T-cell (primary cell): ENCODE measurements around the gene ORMDL3. TPM values are rescaled to one million over a fixed set of nuclear protein-coding genes. Genes with fewer than 3 reads are reported as not detected.

ENCODE experiments used
- total RNA-seq, 35 experiments: library from RNA in 6 of 35; stranded (reverse) in 6 of 35; fragments of 120-200 nt in 1 of 35; gene quantifications; one replicate each; pipeline versions ENCODE4 v1.2.1 to v1.2.4 and lab custom pipeline; 2013 to 2026

The ORMDL3 gene
- total RNA-seq, 5 donors from 2014 or later (not counting 1 experiment from before 2014, with no cell fraction given), result 88.3 to 164 (median 124) TPM

Other genes with a start within 250 kb of the ORMDL3 start
- gene PGAP3, start 239.5 kb downstream of the ORMDL3 start, total RNA-seq, result 10 to 100 TPM; 27.9 to 34.3 (median 31.7) TPM
- gene ERBB2, start 227.5 kb downstream of the ORMDL3 start, total RNA-seq, result 1 to 10 TPM; 4.1 to 8.8 (median 6.0) TPM
- 10 to 100 TPM; 30.8 to 36.9 (median 32.1) TPM for gene MIEN1, start 197.1 kb downstream of the ORMDL3 start, total RNA-seq
- under 1 TPM in 3 of 5 donors, not detected in 2; 0.19 to 0.41 (median 0.30) TPM for gene GRB7, start 189.7 kb downstream of the ORMDL3 start, total RNA-seq
- gene IKZF3, start 63.3 kb downstream of the ORMDL3 start, total RNA-seq, result 100 to 1,000 TPM in 3 of 5 donors, 10 to 100 TPM in 2; 78.1 to 112 (median 108) TPM
- under 1 TPM in 1 of 5 donors, not detected in 4; 0.19 TPM for gene ZPBP2, start 59.4 kb downstream of the ORMDL3 start, total RNA-seq
- 10 to 100 TPM; 29.3 to 68.0 (median 51.4) TPM for gene GSDMB, start 9.0 kb downstream of the ORMDL3 start, total RNA-seq
- not detected for gene LRRC3C, start 131 bp upstream of the ORMDL3 start, total RNA-seq
- 1 to 10 TPM in 4 of 5 donors, under 1 TPM in 1; 0.86 to 7.6 (median 3.4) TPM for gene GSDMA, start 35.4 kb upstream of the ORMDL3 start, total RNA-seq
- gene PSMD3, start 53.2 kb upstream of the ORMDL3 start, total RNA-seq, result 10 to 100 TPM; 60.8 to 69.0 (median 63.5) TPM
- not detected for gene CSF3, start 87.8 kb upstream of the ORMDL3 start, total RNA-seq
- 100 to 1,000 TPM in 1 of 5 donors, 10 to 100 TPM in 4; 75.9 to 104 (median 87.0) TPM for gene MED24, start 126.8 kb upstream of the ORMDL3 start, total RNA-seq
- gene THRA, start 135.4 kb upstream of the ORMDL3 start, total RNA-seq, result 10 to 100 TPM; 30.4 to 54.0 (median 48.9) TPM
- 10 to 100 TPM; 11.5 to 33.6 (median 21.9) TPM for gene NR1D1, start 173.0 kb upstream of the ORMDL3 start, total RNA-seq
- gene MSL1, start 194.4 kb upstream of the ORMDL3 start, total RNA-seq, result 100 to 1,000 TPM; 106 to 136 (median 115) TPM
- gene CASC3, start 212.9 kb upstream of the ORMDL3 start, total RNA-seq, result 100 to 1,000 TPM; 116 to 161 (median 126) TPM
- gene RAPGEFL1, start 249.9 kb upstream of the ORMDL3 start, total RNA-seq, result 1 to 10 TPM; 4.6 to 10.0 (median 6.2) TPM